ENCODE results near the gene FAM168B.

DNA sequence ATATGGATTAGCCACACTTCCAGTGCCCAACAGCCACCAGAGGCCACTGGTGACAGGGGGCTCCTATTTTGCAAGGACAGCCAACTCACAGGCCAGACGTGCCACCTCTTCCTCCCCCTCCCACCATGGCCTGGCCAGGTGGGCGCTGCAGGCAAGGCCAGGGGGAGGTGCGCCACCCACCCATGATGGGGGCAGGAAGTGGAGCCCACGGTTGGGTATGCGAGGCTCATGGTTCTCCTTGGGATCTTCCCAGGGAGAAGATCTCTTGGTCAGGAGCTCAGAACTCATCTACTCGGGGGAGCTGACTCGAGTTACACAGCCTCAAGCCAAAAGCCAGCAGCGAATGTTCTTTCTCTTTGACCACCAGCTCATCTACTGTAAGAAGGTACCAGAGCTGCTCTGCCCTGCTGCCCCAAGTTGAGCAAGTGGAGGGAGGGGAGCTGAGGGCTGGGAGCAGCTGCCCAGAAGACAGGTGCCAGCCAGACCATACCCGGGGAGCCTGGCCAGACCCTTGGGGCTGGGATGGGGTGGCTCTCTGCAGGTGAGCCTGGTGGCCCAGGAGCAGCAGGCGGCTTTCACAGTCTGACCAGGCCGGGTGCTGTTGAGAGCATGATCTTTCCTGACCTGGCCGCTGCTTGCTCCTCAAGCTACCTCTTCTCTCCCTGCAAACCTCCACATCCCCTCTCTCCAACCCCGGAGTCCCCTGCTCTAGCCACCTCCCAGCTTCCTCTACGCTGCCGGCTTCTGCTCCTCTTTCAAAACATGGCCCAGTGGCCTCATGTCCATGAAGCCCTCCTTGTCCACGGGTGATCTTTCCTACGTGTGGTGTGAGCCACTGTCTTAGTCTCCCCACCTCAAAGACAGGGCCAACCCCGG, 49.8 kb downstream of the FAM168B start:
- TF ChIP-seq CTCF (conservative IDR thresholded peaks at IDR 0.05) (no peak), EZH2 (IDR thresholded peaks at IDR 0.05; ENCODE audit: low read depth) (no peak)
